CD14-positive monocyte (primary cell): ENCODE results near the gene ADGRG6. TPM values are rescaled to one million over a fixed set of nuclear protein-coding genes. Genes with fewer than 3 reads are reported as not detected.

Source experiments
- DNase-seq, 3 donors: peaks; one replicate each; pipeline ENCODE4 v3.0.0-alpha.2; 2011 to 2022
- H2AFZ ChIP-seq: 2 replicates; pipeline ENCODE4 v1.6.0; 2012; ENCODE audit warnings: mild to moderate bottlenecking, low read depth, low read length, inconsistent platforms; ENCODE audit not compliant: insufficient read depth, poor library complexity, severe bottlenecking
- H3K27ac ChIP-seq, 2 donors: 1 replicate in 1 of 2; 2 replicates in 1 of 2; pipeline ENCODE4 v1.5.1; 2012 to 2013; ENCODE audit warnings: low read length in 2 of 2, control low read depth in 1 of 2, inconsistent platforms in 1 of 2, low read depth in 1 of 2, mild to moderate bottlenecking in 1 of 2
- H3K27me3 ChIP-seq, 2 donors: one replicate each; pipeline versions ENCODE4 v1.6.0 to v1.6.1; 2011 to 2013; ENCODE audit warnings: low read length in 2 of 2; ENCODE audit not compliant: control insufficient read depth in 2 of 2, insufficient read depth in 2 of 2
- H3K36me3 ChIP-seq, 2 donors: replicated peaks in 1 of 2; 1 replicate in 1 of 2; 2 replicates in 1 of 2; pipeline versions ENCODE4 v1.5.1 to v1.6.1; 2012 to 2013; ENCODE audit warnings: low read length in 2 of 2, control low read depth in 1 of 2, inconsistent platforms in 1 of 2, mild to moderate bottlenecking in 1 of 2; ENCODE audit not compliant: insufficient read depth in 2 of 2, control insufficient read depth in 1 of 2
- H3K4me1 ChIP-seq, 2 donors: 1 replicate in 1 of 2; 2 replicates in 1 of 2; pipeline versions ENCODE4 v1.5.1 to v1.6.1; 2012 to 2013; ENCODE audit warnings: low read length in 2 of 2, control low read depth in 1 of 2, inconsistent platforms in 1 of 2, mild to moderate bottlenecking in 1 of 2, moderate library complexity in 1 of 2; ENCODE audit not compliant: insufficient read depth in 2 of 2, control insufficient read depth in 1 of 2
- H3K4me2 ChIP-seq: replicated peaks from 2 replicates; pipeline ENCODE3; 2012; ENCODE audit warnings: low read length, moderate library complexity, mild to moderate bottlenecking; ENCODE audit not compliant: poor library complexity, severe bottlenecking; ENCODE audit errors: extremely low read depth
- H3K4me3 ChIP-seq, 3 experiments: fragments of 200-600 bp in 1 of 3; sonication (generic) in 1 of 3; replicated peaks in 1 of 3; 1 replicate in 2 of 3; 2 replicates in 1 of 3; pipeline ENCODE4 v1.5.1; 2011 to 2013; ENCODE audit warnings: low read length in 3 of 3, mild to moderate bottlenecking in 3 of 3, control low read depth in 2 of 3, low read depth in 2 of 3, inconsistent platforms in 1 of 3, moderate library complexity in 1 of 3
- H3K79me2 ChIP-seq: 2 replicates; pipeline ENCODE4 v1.6.0; 2012; ENCODE audit warnings: mild to moderate bottlenecking, control low read depth, inconsistent platforms, low read length, moderate library complexity; ENCODE audit not compliant: insufficient read depth
- H3K9ac ChIP-seq: 2 replicates; pipeline ENCODE4 v1.6.0; 2017; ENCODE audit warnings: low read length, mild to moderate bottlenecking; ENCODE audit not compliant: insufficient read depth, poor library complexity, severe bottlenecking
- H3K9me3 ChIP-seq, 2 donors: replicated peaks in 1 of 2; 1 replicate in 1 of 2; 2 replicates in 1 of 2; pipeline versions ENCODE4 v1.5.1 to v1.6.1; 2012 to 2013; ENCODE audit warnings: low read length in 2 of 2, control low read depth in 1 of 2; ENCODE audit not compliant: control insufficient read depth in 1 of 2, insufficient read depth in 1 of 2
- H4K20me1 ChIP-seq: 2 replicates; pipeline ENCODE4 v1.6.0; 2012; ENCODE audit warnings: mild to moderate bottlenecking, low read length, control low read depth, moderate library complexity; ENCODE audit not compliant: insufficient read depth
- H3K27ac Mint-ChIP-seq, 7 donors: one replicate each; pipeline ENCODE4 v1.8.0; 2020; ENCODE audit warnings: mild to moderate bottlenecking in 7 of 7, mixed read lengths in 7 of 7, moderate library complexity in 6 of 7, inconsistent platforms in 2 of 7
- H3K27me3 Mint-ChIP-seq, 3 donors: one replicate each; pipeline ENCODE4 v1.8.0; 2021 to 2022; ENCODE audit warnings: low read depth in 3 of 3, mild to moderate bottlenecking in 3 of 3, mixed read lengths in 3 of 3, moderate library complexity in 3 of 3, inconsistent platforms in 1 of 3
- H3K36me3 Mint-ChIP-seq, 2 donors: one replicate each; pipeline ENCODE4 v1.8.0; 2020; ENCODE audit warnings: mixed read lengths in 2 of 2, inconsistent platforms in 1 of 2, mild to moderate bottlenecking in 1 of 2
- H3K4me1 Mint-ChIP-seq: one replicate; pipeline ENCODE4 v1.8.0; 2020; ENCODE audit warnings: mild to moderate bottlenecking, mixed read lengths
- H3K4me3 Mint-ChIP-seq, 2 donors: one replicate each; pipeline ENCODE4 v1.8.0; 2020; ENCODE audit warnings: mild to moderate bottlenecking in 2 of 2, mixed read lengths in 2 of 2, moderate library complexity in 1 of 2
- H3K9me3 Mint-ChIP-seq, 7 donors: one replicate each; pipeline ENCODE4 v1.8.0; 2020 to 2022; ENCODE audit warnings: mixed read lengths in 7 of 7, mild to moderate bottlenecking in 6 of 7, moderate library complexity in 6 of 7, inconsistent platforms in 2 of 7
- WGBS: methylation state at CpG from one replicate; pipeline ENCODE4 v1.1.5; 2013; ENCODE audit warnings: missing lambda C conversion rate; ENCODE audit not compliant: insufficient coverage; 5-methylcytosine and 5-hydroxymethylcytosine counted together
- intact Hi-C, 2 donors: fragments of 100-400 bp; cut with micrococcal nuclease; formaldehyde crosslinking; loops; one replicate each; pipeline versions ENCODE4 v1.15.0 to v1.15.1; 2023
- polyA plus RNA-seq, 3 donors: library from polyadenylated mRNA; depleted of rRNA in 1 of 3; unstranded in 2 of 3; stranded (reverse) in 1 of 3; fragments of 300-500 nt in 2 of 3; fragments of >200 nt in 1 of 3; fragmentation: Illumina TruSeq in 2 of 3; gene quantifications; 1 replicate in 2 of 3; 2 replicates in 1 of 3; pipeline ENCODE4 v1.2.3, GENCODE V29; 2012 to 2021
- TF ChIP-seq, protein P1 (sequence below): fragments of 200-600 bp; IDR thresholded peaks from one replicate; pipeline ENCODE4 v1.8.0; 2022; ENCODE audit warnings: antibody characterized with exemption, mild to moderate bottlenecking

The ADGRG6 gene
- polyA plus RNA-seq, 3 donors = 0.18 to 0.31 TPM; not detected in 1

DNA sequence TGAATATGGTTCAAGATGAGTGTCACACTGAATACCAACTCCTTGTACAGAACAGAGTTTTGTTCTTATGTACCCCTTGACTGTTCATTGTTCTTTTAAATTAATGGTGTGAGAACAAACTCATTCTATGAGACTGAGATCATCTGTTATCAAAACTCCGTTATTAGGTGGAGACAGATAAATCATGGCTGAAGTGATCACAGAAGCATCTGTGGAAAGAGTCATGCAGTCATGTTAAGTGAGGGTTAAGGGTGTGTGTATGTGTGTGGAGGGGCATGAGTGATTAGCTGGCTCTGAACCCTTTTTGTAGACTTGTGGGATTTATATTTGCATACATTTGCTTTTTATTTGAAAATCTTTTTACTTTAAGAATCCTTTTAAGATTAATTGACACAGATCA lies 24.7 kb downstream of the ADGRG6 start:
- no peaks in the 10 kb centered on the region for H3K27me3 ChIP-seq
- TF ChIP-seq, protein P1, sequence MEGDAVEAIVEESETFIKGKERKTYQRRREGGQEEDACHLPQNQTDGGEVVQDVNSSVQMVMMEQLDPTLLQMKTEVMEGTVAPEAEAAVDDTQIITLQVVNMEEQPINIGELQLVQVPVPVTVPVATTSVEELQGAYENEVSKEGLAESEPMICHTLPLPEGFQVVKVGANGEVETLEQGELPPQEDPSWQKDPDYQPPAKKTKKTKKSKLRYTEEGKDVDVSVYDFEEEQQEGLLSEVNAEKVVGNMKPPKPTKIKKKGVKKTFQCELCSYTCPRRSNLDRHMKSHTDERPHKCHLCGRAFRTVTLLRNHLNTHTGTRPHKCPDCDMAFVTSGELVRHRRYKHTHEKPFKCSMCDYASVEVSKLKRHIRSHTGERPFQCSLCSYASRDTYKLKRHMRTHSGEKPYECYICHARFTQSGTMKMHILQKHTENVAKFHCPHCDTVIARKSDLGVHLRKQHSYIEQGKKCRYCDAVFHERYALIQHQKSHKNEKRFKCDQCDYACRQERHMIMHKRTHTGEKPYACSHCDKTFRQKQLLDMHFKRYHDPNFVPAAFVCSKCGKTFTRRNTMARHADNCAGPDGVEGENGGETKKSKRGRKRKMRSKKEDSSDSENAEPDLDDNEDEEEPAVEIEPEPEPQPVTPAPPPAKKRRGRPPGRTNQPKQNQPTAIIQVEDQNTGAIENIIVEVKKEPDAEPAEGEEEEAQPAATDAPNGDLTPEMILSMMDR = no peak
- Mint-ChIP-seq H3K27ac (no peak overlapping the region), H3K36me3 (no peaks in the 10 kb centered on the region), H3K4me1 (peaks cover 2% of the 10 kb centered on the region), H3K4me3 (no peak overlapping the region), H3K9me3 (no peaks in the 10 kb centered on the region), H3K27me3 (peaks cover 0 to 1% (median 0%) of the 10 kb centered on the region in 3 donors)
- H3K36me3 ChIP-seq = no peaks in the 10 kb centered on the region
- intact Hi-C loops = no loop called here
- H3K27ac ChIP-seq = no peak overlapping the region
- no peak overlapping the region for H3K4me3 ChIP-seq
- H3K4me1 ChIP-seq = no peaks in the 10 kb centered on the region
- no peak overlapping the region for H3K9ac ChIP-seq
- H3K79me2 ChIP-seq = no peaks in the 10 kb centered on the region
- no peak for DNase-seq
- WGBS = 100% methylated on average over 1 of the region's 1 CpG
- H4K20me1 ChIP-seq = no peaks in the 10 kb centered on the region
- H2AFZ ChIP-seq = no peak overlapping the region
- no peak overlapping the region for H3K4me2 ChIP-seq
- no peaks in the 10 kb centered on the region for H3K9me3 ChIP-seq

DNA sequence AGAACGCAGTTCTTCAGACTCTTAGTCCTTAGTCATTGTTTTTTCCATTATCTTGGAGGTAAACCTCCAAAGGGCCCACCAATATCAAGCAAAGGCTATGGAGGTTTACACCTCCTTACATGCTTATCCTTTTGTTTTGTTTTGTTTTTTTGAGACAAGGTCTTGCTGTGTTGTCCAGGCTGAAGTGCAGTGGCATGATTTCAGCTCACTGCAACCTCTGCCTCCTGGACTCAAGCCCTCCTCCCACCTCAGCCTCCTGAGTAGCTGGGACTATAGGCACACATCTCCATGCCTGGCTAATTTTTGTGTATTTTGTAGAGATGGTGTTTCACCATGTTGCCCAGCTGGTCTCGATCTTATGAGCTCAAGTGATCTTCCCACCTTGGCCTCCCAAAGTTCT lies 26.3 kb downstream of the ADGRG6 start:
- Mint-ChIP-seq H3K27ac (no peak overlapping the region), H3K4me1 (peaks cover 2% of the 10 kb centered on the region), H3K36me3 (no peaks in the 10 kb centered on the region), H3K9me3 (no peaks in the 10 kb centered on the region), H3K4me3 (no peak overlapping the region), H3K27me3 (no peaks in the 10 kb centered on the region)
- intact Hi-C loops = no loop called here
- Histone ChIP-seq H3K27me3 (no peaks in the 10 kb centered on the region), H2AFZ (no peak overlapping the region), H3K4me3 (no peak overlapping the region), H3K9ac (no peak overlapping the region), H3K4me1 (no peaks in the 10 kb centered on the region), H3K4me2 (no peak overlapping the region), H3K36me3 (no peaks in the 10 kb centered on the region), H3K79me2 (no peaks in the 10 kb centered on the region), H4K20me1 (no peaks in the 10 kb centered on the region), H3K9me3 (no peaks in the 10 kb centered on the region), H3K27ac (no peak overlapping the region)
- no peak for DNase-seq
- TF ChIP-seq, protein P1 = no peak
- WGBS = no CpG with 5 or more reads among the region's 2 CpGs
